ENCODE data around the gene PTK7.
A peak's percentile ranks its signal among the peaks of the same experiment; 100 is the strongest.

Gene PTK7

GRCh38 chr6:43123461-43124314 lies 47.6 kb downstream of the PTK7 start:
- Histone ChIP-seq H3K4me2 (ENCODE audit: insufficient read depth, low read length) (no peak overlapping the region), H3K9ac (ENCODE audit: low read depth, low read length) (no peak overlapping the region)

GRCh38 chr6:43124481-43124880 lies 48.4 kb downstream of the PTK7 start:
- Histone ChIP-seq H2AFZ (ENCODE audit: low read depth, low read length) (no peak overlapping the region), H3K4me2 (ENCODE audit: insufficient read depth, low read length) (no peak overlapping the region), H3K27me3 (ENCODE audit: insufficient read depth, low read length, poor library complexity) (no peaks in the 10 kb centered on the region), H3K36me3 (ENCODE audit: insufficient read depth, low read length) (no peaks in the 10 kb centered on the region), H3K27ac (ENCODE audit: low read length) (no peak overlapping the region), H3K9me3 (ENCODE audit: insufficient read depth, low read length, severe bottlenecking) (no peaks in the 10 kb centered on the region), H3K4me3 (ENCODE audit: low read depth in 1 of 2, low read length in 2 of 2) (no peak overlapping the region), H3K9ac (ENCODE audit: low read depth, low read length) (no peak overlapping the region), H4K20me1 (ENCODE audit: insufficient read depth, low read length) (peaks cover 56% of the 10 kb centered on the region), H3K4me1 (ENCODE audit: insufficient read depth, low read length) (no peaks in the 10 kb centered on the region), H3K79me2 (ENCODE audit: insufficient read depth, low read length) (peaks cover 61% of the 10 kb centered on the region)
- no peak for TF ChIP-seq EZH2 (IDR thresholded peaks at IDR 0.05; ENCODE audit: borderline replicate concordance, low read depth, low read length, severe bottlenecking)
- TF ChIP-seq, protein P1, sequence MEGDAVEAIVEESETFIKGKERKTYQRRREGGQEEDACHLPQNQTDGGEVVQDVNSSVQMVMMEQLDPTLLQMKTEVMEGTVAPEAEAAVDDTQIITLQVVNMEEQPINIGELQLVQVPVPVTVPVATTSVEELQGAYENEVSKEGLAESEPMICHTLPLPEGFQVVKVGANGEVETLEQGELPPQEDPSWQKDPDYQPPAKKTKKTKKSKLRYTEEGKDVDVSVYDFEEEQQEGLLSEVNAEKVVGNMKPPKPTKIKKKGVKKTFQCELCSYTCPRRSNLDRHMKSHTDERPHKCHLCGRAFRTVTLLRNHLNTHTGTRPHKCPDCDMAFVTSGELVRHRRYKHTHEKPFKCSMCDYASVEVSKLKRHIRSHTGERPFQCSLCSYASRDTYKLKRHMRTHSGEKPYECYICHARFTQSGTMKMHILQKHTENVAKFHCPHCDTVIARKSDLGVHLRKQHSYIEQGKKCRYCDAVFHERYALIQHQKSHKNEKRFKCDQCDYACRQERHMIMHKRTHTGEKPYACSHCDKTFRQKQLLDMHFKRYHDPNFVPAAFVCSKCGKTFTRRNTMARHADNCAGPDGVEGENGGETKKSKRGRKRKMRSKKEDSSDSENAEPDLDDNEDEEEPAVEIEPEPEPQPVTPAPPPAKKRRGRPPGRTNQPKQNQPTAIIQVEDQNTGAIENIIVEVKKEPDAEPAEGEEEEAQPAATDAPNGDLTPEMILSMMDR (IDR thresholded peaks at IDR 0.05; ENCODE audit: borderline replicate concordance, extremely low read depth, low read length, poor library complexity, severe bottlenecking), result no peak
- no peak for DNase-seq
- no peak for ATAC-seq (ENCODE audit: insufficient read depth, low read depth)

More at GRCh38 chr6:43123461-43124314, 47.6 kb downstream of the PTK7 start:
- Histone ChIP-seq H3K27me3 (ENCODE audit: insufficient read depth, low read length, poor library complexity) (no peaks in the 10 kb centered on the region), H3K27ac (ENCODE audit: low read length) (no peak overlapping the region), H4K20me1 (ENCODE audit: insufficient read depth, low read length) (peaks cover 61% of the 10 kb centered on the region), H2AFZ (ENCODE audit: low read depth, low read length) (no peak overlapping the region), H3K36me3 (ENCODE audit: insufficient read depth, low read length) (no peaks in the 10 kb centered on the region), H3K79me2 (ENCODE audit: insufficient read depth, low read length) (peaks cover 65% of the 10 kb centered on the region), H3K4me3 (ENCODE audit: low read depth in 1 of 2, low read length in 2 of 2) (no peak overlapping the region), H3K9me3 (ENCODE audit: insufficient read depth, low read length, severe bottlenecking) (no peaks in the 10 kb centered on the region), H3K4me1 (ENCODE audit: insufficient read depth, low read length) (no peaks in the 10 kb centered on the region)
- ATAC-seq (ENCODE audit: insufficient read depth, low read depth) (no peak), DNase-seq (no peak)
- TF ChIP-seq, protein P1 (IDR thresholded peaks at IDR 0.05; ENCODE audit: borderline replicate concordance, extremely low read depth, low read length, poor library complexity, severe bottlenecking), result no peak
- no peak for TF ChIP-seq EZH2 (IDR thresholded peaks at IDR 0.05; ENCODE audit: borderline replicate concordance, low read depth, low read length, severe bottlenecking)

DNA sequence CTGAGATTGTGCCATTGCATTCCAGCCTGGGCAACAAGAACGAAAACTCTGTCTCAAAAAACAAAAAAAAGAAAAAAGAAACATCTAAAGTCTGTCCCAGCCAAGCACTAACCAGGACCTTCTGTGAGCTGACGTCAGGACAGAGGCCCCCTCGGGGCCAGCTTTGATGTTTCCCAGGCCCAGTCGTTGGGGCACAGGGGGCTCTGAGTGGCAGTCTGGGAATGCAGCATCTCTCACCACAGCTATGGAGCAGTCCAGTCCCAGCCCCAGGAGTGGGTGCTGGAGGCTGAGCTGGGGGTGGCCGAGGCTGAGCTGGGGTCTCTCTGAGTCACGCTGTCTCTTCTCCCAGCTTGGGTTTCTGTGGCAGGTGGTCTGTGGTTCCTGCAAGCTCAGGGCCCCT lies 49.0 kb downstream of the PTK7 start:
- Histone ChIP-seq H3K9ac (ENCODE audit: low read depth, low read length) (no peak overlapping the region), H3K27me3 (ENCODE audit: insufficient read depth, low read length, poor library complexity) (no peaks in the 10 kb centered on the region), H3K4me3 (ENCODE audit: low read depth in 1 of 2, low read length in 2 of 2) (no peak overlapping the region), H3K9me3 (ENCODE audit: insufficient read depth, low read length, severe bottlenecking) (no peaks in the 10 kb centered on the region), H2AFZ (ENCODE audit: low read depth, low read length) (no peak overlapping the region), H3K4me1 (ENCODE audit: insufficient read depth, low read length) (no peaks in the 10 kb centered on the region), H3K4me2 (ENCODE audit: insufficient read depth, low read length) (no peak overlapping the region), H3K27ac (ENCODE audit: low read length) (no peak overlapping the region), H3K36me3 (ENCODE audit: insufficient read depth, low read length) (peaks cover 2% of the 10 kb centered on the region; the same call in 1 of the 2 replicates), H3K79me2 (ENCODE audit: insufficient read depth, low read length) (peaks cover 55% of the 10 kb centered on the region), H4K20me1 (ENCODE audit: insufficient read depth, low read length) (peaks cover 55% of the 10 kb centered on the region)
- peak; percentile 29; the same call in 2 of the 3 replicates for ATAC-seq (ENCODE audit: insufficient read depth, low read depth)
- no peak for DNase-seq
- TF ChIP-seq EZH2 (IDR thresholded peaks at IDR 0.05; ENCODE audit: borderline replicate concordance, low read depth, low read length, severe bottlenecking), result no peak
- TF ChIP-seq, protein P1 (IDR thresholded peaks at IDR 0.05; ENCODE audit: borderline replicate concordance, extremely low read depth, low read length, poor library complexity, severe bottlenecking), result no peak

Data from DND-41 (cell line).